Measurements from ENCODE around the gene SSH3. TPM values are rescaled to one million over a fixed set of nuclear protein-coding genes. Genes with fewer than 3 reads are reported as not detected.

Gene SSH3
- total and polyA plus RNA-seq, 2 of the 4 experiments (the other 2 are of a cell fraction), result 7.3 to 26.7 TPM

DNA sequence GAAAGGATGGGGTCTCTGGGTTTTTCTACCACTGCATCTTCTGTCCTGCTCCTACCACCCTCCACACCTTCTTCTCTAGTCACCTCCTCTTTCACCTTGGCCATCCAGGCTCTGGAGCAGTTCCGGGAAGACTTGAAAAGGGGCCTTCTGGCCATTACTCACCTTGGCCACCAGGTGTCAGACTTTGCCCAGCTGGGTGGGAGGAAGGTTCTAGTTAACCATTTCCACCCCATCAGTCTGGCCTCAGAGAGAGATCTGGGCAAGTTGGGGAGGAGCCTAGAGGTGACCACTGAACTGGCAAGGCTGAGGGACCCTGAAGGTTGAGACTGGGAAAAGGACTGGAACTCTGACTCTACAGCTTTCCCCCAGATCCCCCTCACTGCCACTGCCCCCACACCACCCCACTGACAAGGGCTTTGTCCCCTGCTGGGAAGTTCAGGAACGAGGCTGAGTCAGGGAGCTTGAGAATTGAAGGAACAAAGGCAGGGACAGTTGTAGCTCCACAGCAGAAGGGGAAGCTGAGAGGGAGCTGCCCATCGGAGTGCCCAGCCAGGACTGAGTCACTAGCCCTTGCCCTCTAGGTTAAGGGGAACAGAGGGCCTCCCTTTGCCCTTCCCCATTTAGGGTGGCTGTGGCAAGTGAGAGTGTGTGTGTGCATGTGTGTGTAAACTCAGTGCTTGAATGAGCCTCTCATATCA, 53.7 kb downstream of the SSH3 start:
- H2BK5ac ChIP-seq (ENCODE audit: low read depth, low read length, poor library complexity, severe bottlenecking), result peak overlapping the region; percentile 74
- H3K9ac ChIP-seq (ENCODE audit: low read depth, low read length), result peak overlapping the region; percentile 40
- TF ChIP-seq NFE2L2 (IDR thresholded peaks at IDR 0.05; ENCODE audit: low read depth, low read length) (no peak), POLR2A (IDR thresholded peaks at IDR 0.05; ENCODE audit: low read depth, low read length) (0 out of 2 replicates have a peak, but pooled peaks have one; percentile 57), CHD1 (IDR thresholded peaks at IDR 0.05; ENCODE audit: low read depth, low read length) (peak; percentile 82; the same call in 1 of the 2 replicates), MAZ (IDR thresholded peaks at IDR 0.05; ENCODE audit: borderline replicate concordance, low read depth, low read length) (no peak), SMC3 (IDR thresholded peaks at IDR 0.05; ENCODE audit: low read depth, low read length) (peak; percentile 93), RAD21 (IDR thresholded peaks at IDR 0.05; ENCODE audit: low read length) (peak; percentile 93)
- TF ChIP-seq, protein P1, sequence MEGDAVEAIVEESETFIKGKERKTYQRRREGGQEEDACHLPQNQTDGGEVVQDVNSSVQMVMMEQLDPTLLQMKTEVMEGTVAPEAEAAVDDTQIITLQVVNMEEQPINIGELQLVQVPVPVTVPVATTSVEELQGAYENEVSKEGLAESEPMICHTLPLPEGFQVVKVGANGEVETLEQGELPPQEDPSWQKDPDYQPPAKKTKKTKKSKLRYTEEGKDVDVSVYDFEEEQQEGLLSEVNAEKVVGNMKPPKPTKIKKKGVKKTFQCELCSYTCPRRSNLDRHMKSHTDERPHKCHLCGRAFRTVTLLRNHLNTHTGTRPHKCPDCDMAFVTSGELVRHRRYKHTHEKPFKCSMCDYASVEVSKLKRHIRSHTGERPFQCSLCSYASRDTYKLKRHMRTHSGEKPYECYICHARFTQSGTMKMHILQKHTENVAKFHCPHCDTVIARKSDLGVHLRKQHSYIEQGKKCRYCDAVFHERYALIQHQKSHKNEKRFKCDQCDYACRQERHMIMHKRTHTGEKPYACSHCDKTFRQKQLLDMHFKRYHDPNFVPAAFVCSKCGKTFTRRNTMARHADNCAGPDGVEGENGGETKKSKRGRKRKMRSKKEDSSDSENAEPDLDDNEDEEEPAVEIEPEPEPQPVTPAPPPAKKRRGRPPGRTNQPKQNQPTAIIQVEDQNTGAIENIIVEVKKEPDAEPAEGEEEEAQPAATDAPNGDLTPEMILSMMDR (conservative IDR thresholded peaks at IDR 0.05; ENCODE audit: low read depth, low read length), result peak; percentile 97
- H4K5ac ChIP-seq (ENCODE audit: low read depth, low read length), result peak overlapping the region; percentile 27
- H3K4ac ChIP-seq (ENCODE audit: low read depth, low read length), result peak overlapping the region; percentile 84
- H3K4me2 ChIP-seq (ENCODE audit: low read depth, low read length), result 0 out of 2 replicates have a peak overlapping the region, but pooled peaks have one; percentile 9
- peak overlapping the region; percentile 75 for H2AFZ ChIP-seq (replicated peaks; ENCODE audit: low read length, poor library complexity)
- peak overlapping the region; percentile 99 for H2AK5ac ChIP-seq (ENCODE audit: low read depth, low read length)
- H2BK120ac ChIP-seq (ENCODE audit: low read depth, low read length), result peak overlapping the region; percentile 69
- peak overlapping the region; percentile 80 for H3K23ac ChIP-seq (ENCODE audit: low read depth, low read length)
- DNase-seq, result peak; percentile 80
- H4K8ac ChIP-seq (ENCODE audit: low read depth in 2 of 2, low read length in 2 of 2), result peak overlapping the region; percentile 62 to 84
- dilution Hi-C loops (cut with HindIII; ENCODE audit: low sequenced_read_pairs, unreplicated experiment) (no loop called here), in situ Hi-C loops (cut with MboI; ENCODE audit: low sequenced_read_pairs) (no loop called here), intact Hi-C loops (cut with micrococcal nuclease) (loop anchor here (1.0 to 2.0 kb wide), 2 partner anchors 14 to 25 kb away; no protein-coding TSS in a partner anchor)
- no CpG with 5 or more reads among the region's 3 CpGs for WGBS, 2 experiments (ENCODE audit: extremely low coverage in 2 of 2, insufficient read length in 1 of 2)
- peaks cover 17% of the 10 kb centered on the region for H3K9me1 ChIP-seq (ENCODE audit: insufficient read depth, low read length)
- H4K20me1 ChIP-seq (ENCODE audit: insufficient read depth, low read length), result peaks cover 3% of the 10 kb centered on the region; the same call in 1 of the 2 replicates
- H3K36me3 ChIP-seq (ENCODE audit: control insufficient read depth, insufficient read depth, low read length), result no peaks in the 10 kb centered on the region
- no peak overlapping the region for H3K4me3 ChIP-seq (ENCODE audit: insufficient read depth, low read depth, low read length)
- peaks cover 11 to 45% of the 10 kb centered on the region in 2 experiments; a peak in 3 of 4 replicates for H3K79me1 ChIP-seq (ENCODE audit: low read depth in 1 of 2, low read length in 2 of 2)
- H3K27ac ChIP-seq (ENCODE audit: insufficient read depth, low read length), result peak overlapping the region; percentile 87
- H3K14ac ChIP-seq (replicated peaks; ENCODE audit: low read depth, low read length), result peak overlapping the region; percentile 83
- no TSS peak for BruUV-seq (replicated peaks)
- H3K27me3 ChIP-seq (ENCODE audit: control insufficient read depth, insufficient read depth, low read length), result no peaks in the 10 kb centered on the region
- peak overlapping the region; percentile 81; the same call in 1 of the 3 replicates for H2BK15ac ChIP-seq (ENCODE audit: low read depth, low read length)
- no peak overlapping the region for H3K56ac ChIP-seq (ENCODE audit: extremely low read depth, insufficient read depth, low read length)
- H2AK9ac ChIP-seq (replicated peaks; ENCODE audit: low read depth, low read length, poor library complexity), result peak overlapping the region; percentile 80
- peaks cover 37% of the 10 kb centered on the region for H3K4me1 ChIP-seq (ENCODE audit: control insufficient read depth, insufficient read depth, low read length)
- H3K9me3 ChIP-seq (ENCODE audit: control insufficient read depth, insufficient read depth, low read length), result no peaks in the 10 kb centered on the region
- peak; percentile 16; the same call in 1 of the 2 replicates for ATAC-seq (ENCODE audit: low read depth)
- H3K18ac ChIP-seq (ENCODE audit: low read depth, low read length), result peak overlapping the region; percentile 72
- H2BK20ac ChIP-seq (ENCODE audit: low read depth, low read length), result peak overlapping the region; percentile 81
- CTCF ChIA-PET, result interaction anchor here (0.5 to 10.1 kb wide), 6 partner anchors 9 to 912 kb away, joined by 3 to 128 read pairs (median 7); no protein-coding TSS in a partner anchor
- peak overlapping the region; percentile 79 for H4K91ac ChIP-seq (ENCODE audit: insufficient read depth, low read depth, low read length)
- POLR2A ChIA-PET (ENCODE audit: unreplicated experiment), result no interaction called here
